NB4 (cell line): ENCODE measurements around the gene TNFAIP8L3.
"Not testable (repeated sequence)": the region's sequence is repeated elsewhere in the genome, so short reads cannot be mapped to it uniquely, and the experiment has no call there.

Experiments
- DNase-seq: peaks from one replicate; pipeline ENCODE4 v3.0.0; 2010; ENCODE audit warnings: low read depth
- H3K4me3 ChIP-seq: one replicate; pipeline ENCODE4 v1.5.1; 2011; ENCODE audit warnings: mild to moderate bottlenecking, low read depth, low read length, moderate library complexity
- MYC ChIP-seq: IDR thresholded peaks from 2 replicates; pipeline ENCODE4 v1.6.1; 2011; ENCODE audit warnings: low read depth, low read length
- POLR2A ChIP-seq: IDR thresholded peaks from 2 replicates; pipeline ENCODE4 v1.6.1; 2011; ENCODE audit warnings: mild to moderate bottlenecking; ENCODE audit not compliant: insufficient read length; ENCODE audit errors: extremely low read depth
- TF ChIP-seq, protein P1 (sequence below): IDR thresholded peaks from one replicate; pipeline ENCODE4 v1.5.1; 2012; ENCODE audit warnings: low read depth, low read length
- TF ChIP-seq, protein P2 (sequence below): IDR thresholded peaks from 2 replicates; pipeline ENCODE4 v1.6.1; 2011; ENCODE audit warnings: low read depth, low read length

The TNFAIP8L3 gene

DNA sequence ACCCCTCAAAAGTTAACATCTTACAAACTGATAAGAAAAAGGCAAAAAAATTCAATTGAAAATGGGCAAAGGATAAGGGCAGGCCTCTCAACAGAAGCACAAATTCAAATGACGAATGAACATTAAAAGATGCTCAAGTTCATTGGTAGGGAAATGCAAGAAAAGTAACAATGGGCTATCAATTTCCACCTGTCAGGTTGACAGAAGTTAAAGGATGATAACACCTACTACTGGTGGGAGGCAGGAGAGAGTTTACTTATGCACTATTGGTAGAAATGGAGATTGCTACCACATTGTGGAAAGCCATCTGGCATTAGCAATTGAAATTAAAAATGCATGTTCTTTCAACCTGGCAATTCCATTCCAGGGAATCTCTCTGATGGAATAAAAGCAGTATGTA lies 35.6 kb upstream of the TNFAIP8L3 start:
- no peak overlapping the region for H3K4me3 ChIP-seq
- no peak for DNase-seq
- TF ChIP-seq MYC (no peak), POLR2A (no peak)
- TF ChIP-seq, protein P1, sequence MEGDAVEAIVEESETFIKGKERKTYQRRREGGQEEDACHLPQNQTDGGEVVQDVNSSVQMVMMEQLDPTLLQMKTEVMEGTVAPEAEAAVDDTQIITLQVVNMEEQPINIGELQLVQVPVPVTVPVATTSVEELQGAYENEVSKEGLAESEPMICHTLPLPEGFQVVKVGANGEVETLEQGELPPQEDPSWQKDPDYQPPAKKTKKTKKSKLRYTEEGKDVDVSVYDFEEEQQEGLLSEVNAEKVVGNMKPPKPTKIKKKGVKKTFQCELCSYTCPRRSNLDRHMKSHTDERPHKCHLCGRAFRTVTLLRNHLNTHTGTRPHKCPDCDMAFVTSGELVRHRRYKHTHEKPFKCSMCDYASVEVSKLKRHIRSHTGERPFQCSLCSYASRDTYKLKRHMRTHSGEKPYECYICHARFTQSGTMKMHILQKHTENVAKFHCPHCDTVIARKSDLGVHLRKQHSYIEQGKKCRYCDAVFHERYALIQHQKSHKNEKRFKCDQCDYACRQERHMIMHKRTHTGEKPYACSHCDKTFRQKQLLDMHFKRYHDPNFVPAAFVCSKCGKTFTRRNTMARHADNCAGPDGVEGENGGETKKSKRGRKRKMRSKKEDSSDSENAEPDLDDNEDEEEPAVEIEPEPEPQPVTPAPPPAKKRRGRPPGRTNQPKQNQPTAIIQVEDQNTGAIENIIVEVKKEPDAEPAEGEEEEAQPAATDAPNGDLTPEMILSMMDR, result no peak
- TF ChIP-seq, protein P2, sequence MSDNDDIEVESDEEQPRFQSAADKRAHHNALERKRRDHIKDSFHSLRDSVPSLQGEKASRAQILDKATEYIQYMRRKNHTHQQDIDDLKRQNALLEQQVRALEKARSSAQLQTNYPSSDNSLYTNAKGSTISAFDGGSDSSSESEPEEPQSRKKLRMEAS, result no peak

DNA sequence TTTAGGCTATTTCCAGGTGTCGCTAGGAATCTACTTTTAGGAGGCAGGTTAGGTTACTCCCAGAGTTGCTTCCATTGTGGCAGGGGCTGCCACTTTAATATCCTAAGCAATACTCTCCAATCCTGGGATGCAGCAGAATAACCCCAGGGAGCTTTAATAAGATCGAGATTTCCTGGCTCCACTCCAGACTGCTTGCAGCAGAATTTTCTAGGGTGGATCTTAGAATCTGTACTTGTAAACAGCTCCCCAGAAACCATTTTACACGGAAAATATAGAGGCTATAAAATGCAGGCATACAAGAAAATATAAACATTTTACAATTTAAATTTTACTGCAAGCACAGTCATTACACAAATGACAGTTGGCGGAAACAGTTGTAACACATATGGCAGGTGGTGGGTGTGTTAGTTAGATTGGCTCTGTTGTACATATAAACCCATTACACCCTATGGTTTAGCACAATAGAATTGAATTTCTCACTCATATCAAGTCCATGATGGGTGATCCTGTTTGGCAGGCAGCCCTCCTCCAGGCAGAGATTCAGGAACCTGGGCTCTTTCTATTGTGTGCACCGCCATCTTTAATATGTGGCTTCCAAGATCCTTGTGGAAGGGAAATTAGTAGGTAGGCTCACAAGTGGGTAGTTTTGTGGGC lies 35.0 kb upstream of the TNFAIP8L3 start:
- TF ChIP-seq, protein P1, result no peak
- TF ChIP-seq, protein P2, result no peak
- TF ChIP-seq MYC (no peak), POLR2A (no peak)
- no peak for DNase-seq
- no peak overlapping the region for H3K4me3 ChIP-seq

DNA sequence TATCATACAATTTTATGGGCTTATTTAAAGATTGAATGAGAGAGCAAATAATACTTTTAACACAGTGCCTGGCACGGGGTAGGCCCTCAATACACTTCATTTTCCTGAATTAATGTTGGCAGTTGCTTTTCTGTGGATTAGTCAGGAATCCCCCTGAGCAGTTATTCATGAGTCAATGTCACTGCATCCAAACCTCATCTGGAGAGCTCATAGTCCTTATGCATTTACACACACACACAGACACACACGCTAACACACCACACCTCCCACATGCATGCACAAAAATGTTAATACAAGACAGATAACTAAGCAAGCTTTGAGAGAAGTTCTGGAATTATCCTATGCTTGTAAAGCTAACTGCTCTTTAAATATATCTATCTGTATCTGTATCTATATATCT lies 34.0 kb upstream of the TNFAIP8L3 start:
- TF ChIP-seq MYC, result no peak
- TF ChIP-seq, protein P1, result no peak
- no peak for TF ChIP-seq POLR2A
- TF ChIP-seq, protein P2, result no peak
- H3K4me3 ChIP-seq, result no peak overlapping the region
- no peak for DNase-seq

DNA sequence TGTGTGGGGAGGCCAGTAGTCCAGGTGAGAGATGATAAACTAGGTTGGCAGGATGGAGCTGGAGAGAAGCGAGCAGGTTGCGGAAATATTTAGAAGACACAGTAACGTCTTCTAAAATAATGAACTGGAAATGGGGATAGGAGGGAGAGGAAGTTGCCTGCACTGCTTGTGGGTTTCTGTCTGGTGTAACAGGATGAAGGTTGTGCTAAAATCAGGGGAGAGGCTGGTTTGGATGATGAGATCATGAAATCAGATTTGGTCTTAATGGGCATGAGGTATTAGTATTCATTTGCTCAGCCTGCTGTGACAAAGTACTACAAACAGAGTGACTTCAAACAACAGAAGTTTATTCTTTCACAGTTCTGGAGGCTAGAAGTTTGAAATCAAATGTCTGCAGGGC lies 32.1 kb upstream of the TNFAIP8L3 start:
- H3K4me3 ChIP-seq, result no peak overlapping the region
- peak; percentile 48 for DNase-seq
- TF ChIP-seq POLR2A (no peak), MYC (no peak)
- TF ChIP-seq, protein P1, result no peak
- TF ChIP-seq, protein P2, result no peak

DNA sequence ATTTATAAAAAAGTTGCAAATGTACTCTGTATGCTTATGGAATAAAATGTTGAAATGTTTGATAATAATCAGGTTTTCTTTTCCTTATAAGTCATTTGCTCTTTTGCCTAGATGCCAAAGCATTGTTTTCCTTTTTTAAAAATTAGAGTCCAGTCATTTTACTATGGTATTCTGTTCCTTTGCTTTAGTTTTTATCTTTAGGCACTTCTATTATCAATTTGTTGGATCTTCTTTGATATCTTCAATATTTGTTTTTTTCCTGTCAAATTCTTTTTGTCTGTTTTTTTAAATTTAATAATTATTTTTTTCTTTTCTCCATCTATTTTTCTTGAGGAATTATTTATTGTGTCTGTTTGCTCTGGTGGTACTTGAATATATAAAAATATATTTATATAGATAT lies 28.3 kb upstream of the TNFAIP8L3 start:
- DNase-seq, H3K4me3 ChIP-seq: not testable (repeated sequence)

DNA sequence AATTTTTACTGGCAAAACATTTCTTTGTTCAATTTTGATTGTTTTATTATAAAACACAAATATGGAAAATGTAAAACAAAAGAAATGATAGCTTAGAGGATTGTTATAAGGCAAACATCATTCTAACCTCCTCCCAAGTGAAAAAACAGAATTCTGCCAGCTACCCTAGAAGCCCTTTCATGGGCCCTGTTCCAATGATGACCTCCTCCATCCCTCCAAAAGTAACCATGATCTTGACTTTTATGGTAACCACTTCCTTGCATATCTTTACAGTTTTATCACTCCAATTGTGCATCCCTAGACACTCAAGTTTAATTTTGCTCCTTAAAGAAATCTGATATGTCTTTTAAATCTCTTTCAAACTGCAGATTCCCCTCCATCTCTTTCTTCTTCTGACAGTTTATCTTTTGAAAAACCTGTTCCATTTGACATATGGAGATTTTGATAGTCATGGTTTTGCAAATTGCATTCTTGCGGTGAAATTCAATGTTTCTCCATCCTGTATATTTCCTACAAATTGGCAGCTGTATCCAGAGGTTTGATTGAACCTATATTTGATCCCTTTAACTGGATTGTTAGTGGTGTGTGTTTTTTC lies 27.0 kb upstream of the TNFAIP8L3 start:
- DNase-seq, result no peak
- TF ChIP-seq MYC (no peak), POLR2A (no peak)
- TF ChIP-seq, protein P2, result no peak
- TF ChIP-seq, protein P1, result no peak

More for the DNA sequence above, 27.0 kb upstream of the TNFAIP8L3 start:
- no peak overlapping the region for H3K4me3 ChIP-seq
